Tibial artery (tissue), 4 donors: ENCODE results near the gene TRABD2B.

ENCODE experiments used
- DNase-seq, 2 donors: peaks; one replicate each; pipeline ENCODE4 v3.0.0-alpha.2; 2019
- H3K27ac ChIP-seq, 2 donors: fragments of 200-600 bp; sonication (generic) in 1 of 2; 1 replicate in 1 of 2; 2 replicates in 1 of 2; pipeline ENCODE4 v1.5.1; 2018 to 2019; ENCODE audit warnings: mild to moderate bottlenecking in 1 of 2
- H3K27me3 ChIP-seq, 2 donors: fragments of 200-600 bp; sonication (generic) in 1 of 2; one replicate each; pipeline versions ENCODE4 v1.5.1 to v1.6.0; 2016 to 2019
- H3K36me3 ChIP-seq, 3 donors: fragments of 200-600 bp; sonication (generic) in 2 of 3; one replicate each; pipeline ENCODE4 v1.5.1; 2016 to 2019; ENCODE audit warnings: mild to moderate bottlenecking in 2 of 3
- H3K4me1 ChIP-seq, 4 donors: fragments of 200-600 bp; sonication (generic) in 2 of 4; 1 replicate in 3 of 4; 2 replicates in 1 of 4; pipeline ENCODE4 v1.5.1; 2016 to 2019
- H3K4me3 ChIP-seq, 2 donors: fragments of 200-600 bp; sonication (generic) in 1 of 2; 1 replicate in 1 of 2; 2 replicates in 1 of 2; pipeline ENCODE4 v1.5.1; 2018 to 2019; ENCODE audit warnings: mild to moderate bottlenecking in 2 of 2
- H3K9me3 ChIP-seq, 3 donors: fragments of 200-600 bp; sonication (generic) in 1 of 3; one replicate each; pipeline ENCODE4 v1.5.1; 2016 to 2019
- intact Hi-C: fragments of 100-400 bp; cut with DNase I; formaldehyde crosslinking; loops from one replicate; pipeline ENCODE4 v1.15.0; 2023; ENCODE audit warnings: low total_unique reads
- TF ChIP-seq, protein P1 (sequence below), 2 experiments: fragments of 200-600 bp in 1 of 2; fragments of 450-650 bp in 1 of 2; IDR thresholded peaks; one replicate each; pipeline ENCODE4 v1.5.1; 2017 to 2019; ENCODE audit warnings: antibody characterized with exemption in 2 of 2, mild to moderate bottlenecking in 1 of 2, moderate library complexity in 1 of 2

Gene TRABD2B

GRCh38 chr1:47759936-47760629, 237.1 kb downstream of the TRABD2B start:
- no peak for DNase-seq
- H3K27ac ChIP-seq = peak overlapping the region; percentile 84 to 90
- peak overlapping the region; percentile 23 to 35 for H3K4me3 ChIP-seq
- intact Hi-C loops = no loop called here
- TF ChIP-seq, protein P1, sequence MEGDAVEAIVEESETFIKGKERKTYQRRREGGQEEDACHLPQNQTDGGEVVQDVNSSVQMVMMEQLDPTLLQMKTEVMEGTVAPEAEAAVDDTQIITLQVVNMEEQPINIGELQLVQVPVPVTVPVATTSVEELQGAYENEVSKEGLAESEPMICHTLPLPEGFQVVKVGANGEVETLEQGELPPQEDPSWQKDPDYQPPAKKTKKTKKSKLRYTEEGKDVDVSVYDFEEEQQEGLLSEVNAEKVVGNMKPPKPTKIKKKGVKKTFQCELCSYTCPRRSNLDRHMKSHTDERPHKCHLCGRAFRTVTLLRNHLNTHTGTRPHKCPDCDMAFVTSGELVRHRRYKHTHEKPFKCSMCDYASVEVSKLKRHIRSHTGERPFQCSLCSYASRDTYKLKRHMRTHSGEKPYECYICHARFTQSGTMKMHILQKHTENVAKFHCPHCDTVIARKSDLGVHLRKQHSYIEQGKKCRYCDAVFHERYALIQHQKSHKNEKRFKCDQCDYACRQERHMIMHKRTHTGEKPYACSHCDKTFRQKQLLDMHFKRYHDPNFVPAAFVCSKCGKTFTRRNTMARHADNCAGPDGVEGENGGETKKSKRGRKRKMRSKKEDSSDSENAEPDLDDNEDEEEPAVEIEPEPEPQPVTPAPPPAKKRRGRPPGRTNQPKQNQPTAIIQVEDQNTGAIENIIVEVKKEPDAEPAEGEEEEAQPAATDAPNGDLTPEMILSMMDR (IDR thresholded peaks at IDR 0.05) = peak; percentile 27 to 30
- H3K4me1 ChIP-seq = peaks cover 0 to 82% (median 62%) of the 10 kb centered on the region in 4 donors
- H3K27me3 ChIP-seq = no peaks in the 10 kb centered on the region
- no peaks in the 10 kb centered on the region for H3K36me3 ChIP-seq
- H3K9me3 ChIP-seq = no peaks in the 10 kb centered on the region

GRCh38 chr1:47759251-47759935, 237.8 kb downstream of the TRABD2B start:
- peak overlapping the region; percentile 23 to 35 for H3K4me3 ChIP-seq
- H3K4me1 ChIP-seq = peaks cover 0 to 76% (median 59%) of the 10 kb centered on the region in 4 donors
- no peaks in the 10 kb centered on the region for H3K9me3 ChIP-seq
- no peaks in the 10 kb centered on the region for H3K36me3 ChIP-seq
- DNase-seq = peak in 1 of 2 donors; percentile 52
- TF ChIP-seq, protein P1 (IDR thresholded peaks at IDR 0.05) = no peak
- H3K27ac ChIP-seq = peak overlapping the region; percentile 84 to 90
- no peaks in the 10 kb centered on the region for H3K27me3 ChIP-seq
- intact Hi-C loops = no loop called here

DNA sequence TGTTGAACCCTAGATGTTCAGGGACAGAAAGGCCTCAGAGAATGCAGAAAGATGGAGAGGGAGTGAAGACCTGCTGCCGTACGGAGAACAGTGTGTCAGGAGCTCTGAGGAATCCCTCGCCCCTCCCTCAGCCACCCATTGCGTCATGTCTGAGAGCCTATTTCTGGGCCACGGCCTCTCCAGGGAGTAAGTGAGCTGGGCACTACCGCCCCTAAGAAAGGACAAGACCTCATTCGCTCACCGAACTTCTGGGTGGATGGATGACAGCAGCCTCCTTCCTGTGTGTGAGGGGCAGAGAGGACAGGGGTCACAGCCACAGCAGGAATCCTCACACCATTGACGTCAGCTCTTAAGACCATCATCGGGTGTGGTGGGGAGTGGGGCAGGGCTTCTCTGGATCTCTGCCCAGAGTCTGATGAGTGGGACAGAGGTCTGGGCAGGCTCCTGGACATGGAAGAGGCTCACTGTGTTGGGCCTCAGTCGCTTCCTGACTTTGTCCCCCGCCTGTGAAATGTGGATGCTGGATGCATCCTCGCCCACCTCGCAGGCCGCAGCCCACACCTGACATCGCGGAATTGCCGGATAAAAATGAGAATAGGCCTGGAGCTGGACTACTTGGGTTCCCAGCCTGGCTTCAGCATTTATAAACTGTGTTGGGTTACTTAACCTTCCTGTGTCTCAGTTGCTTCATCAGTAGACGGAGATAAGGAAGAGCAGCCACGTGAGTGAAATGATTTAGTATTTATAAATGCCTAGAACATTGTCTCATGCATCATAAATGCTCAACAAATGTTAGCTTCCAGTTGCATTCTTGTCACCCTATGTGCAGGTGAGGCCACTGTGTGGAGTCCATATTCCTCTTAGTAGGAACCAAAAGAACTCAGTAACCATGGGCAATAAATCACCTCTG, 238.6 kb downstream of the TRABD2B start:
- H3K27ac ChIP-seq = peak overlapping the region; percentile 84 to 90

DNA sequence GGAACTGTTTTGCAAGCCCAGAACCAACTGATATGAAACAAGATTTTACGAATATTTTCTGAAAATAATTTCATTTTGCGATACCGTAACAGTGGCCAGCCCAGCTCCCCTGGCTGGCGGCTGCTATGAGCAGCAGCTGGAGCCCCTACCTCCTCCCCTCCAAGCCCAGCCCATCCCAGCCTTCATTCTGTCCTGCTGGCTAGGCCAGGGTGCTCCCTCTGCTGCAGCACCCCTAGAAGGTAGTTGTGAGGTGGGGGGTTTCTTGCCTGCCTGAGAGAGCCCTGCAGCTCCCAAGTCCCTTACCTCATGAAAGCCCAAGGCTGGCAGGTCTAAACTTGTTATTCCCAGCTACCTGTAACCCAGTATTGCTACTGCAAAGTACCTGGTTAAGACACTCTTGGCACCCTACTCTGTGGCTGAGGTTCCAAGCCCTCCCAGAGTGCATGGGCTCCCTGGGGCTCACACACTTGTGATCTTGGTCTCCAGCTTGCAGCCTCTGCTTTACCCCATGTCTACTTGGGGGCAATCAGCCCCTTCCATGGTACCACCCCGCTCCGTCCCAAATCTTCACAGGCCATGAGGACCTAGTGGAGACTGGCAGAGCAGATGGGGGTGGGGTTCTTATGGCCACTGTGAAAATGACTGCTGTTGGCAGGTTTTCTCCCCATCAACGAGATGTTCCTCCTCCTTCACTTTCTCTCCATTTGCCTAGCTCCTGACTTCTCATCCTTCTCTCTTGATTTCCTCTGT, 239.8 kb downstream of the TRABD2B start:
- no peaks in the 10 kb centered on the region for H3K9me3 ChIP-seq
- TF ChIP-seq, protein P1 (IDR thresholded peaks at IDR 0.05) = no peak
- DNase-seq = no peak

More for the DNA sequence above, 238.6 kb downstream of the TRABD2B start:
- Histone ChIP-seq H3K9me3 (no peaks in the 10 kb centered on the region), H3K27me3 (no peaks in the 10 kb centered on the region), H3K4me1 (peaks cover 0 to 68% (median 52%) of the 10 kb centered on the region in 4 donors), H3K4me3 (peak overlapping the region; percentile 23 to 35), H3K36me3 (no peaks in the 10 kb centered on the region)
- DNase-seq = peak; percentile 78 to 96
- TF ChIP-seq, protein P1 (IDR thresholded peaks at IDR 0.05) = no peak
- intact Hi-C loops = no loop called here

DNA sequence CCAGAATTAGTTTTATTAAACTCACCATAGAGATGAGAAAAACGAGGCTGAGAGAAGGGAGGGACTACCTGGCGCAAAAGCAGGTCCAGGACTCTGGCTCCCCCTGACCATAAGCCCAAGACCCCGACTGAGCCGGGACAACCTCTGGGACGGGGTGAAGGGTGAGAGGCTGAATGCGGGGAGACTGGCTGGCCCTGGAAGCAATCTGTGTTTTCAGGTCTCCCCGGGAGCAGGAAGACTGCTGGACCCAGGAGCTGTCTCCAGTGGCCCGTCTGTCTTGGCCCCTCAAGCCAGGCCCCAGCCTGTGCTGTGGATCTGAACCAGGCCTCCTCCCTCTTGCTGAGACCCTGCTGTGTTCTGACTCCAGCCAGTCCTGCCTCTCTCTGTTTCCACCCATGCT, 240.8 kb downstream of the TRABD2B start:
- Histone ChIP-seq H3K27ac (peak overlapping the region; percentile 84 to 90), H3K36me3 (no peaks in the 10 kb centered on the region), H3K4me3 (no peak overlapping the region), H3K9me3 (no peaks in the 10 kb centered on the region), H3K27me3 (no peaks in the 10 kb centered on the region), H3K4me1 (peaks cover 0 to 69% (median 55%) of the 10 kb centered on the region in 4 donors)
- no peak for DNase-seq
- intact Hi-C loops = no loop called here
- TF ChIP-seq, protein P1 (IDR thresholded peaks at IDR 0.05) = no peak

More for the DNA sequence above, 239.8 kb downstream of the TRABD2B start:
- Histone ChIP-seq H3K27ac (peak overlapping the region; percentile 84 to 90), H3K27me3 (no peaks in the 10 kb centered on the region), H3K36me3 (no peaks in the 10 kb centered on the region), H3K4me3 (no peak overlapping the region), H3K4me1 (peaks cover 0 to 67% (median 51%) of the 10 kb centered on the region in 4 donors)
- intact Hi-C loops = no loop called here
